GM10248 (cell line): ENCODE results near the gene FADS6.

ENCODE experiments used
- CTCF ChIA-PET: fragments of 300-600 bp; sonication (Branson Sonifier 250); formaldehyde crosslinking; extraction: SDS; loops from one replicate; lab custom pipeline; 2021; ENCODE audit warnings: antibody characterized with exemption; lab: Yijun Ruan, JAX
- POLR2A ChIA-PET: fragments of 350-650 bp; sonication (Branson Sonifier 250); formaldehyde crosslinking; extraction: SDS; loops from one replicate; lab custom pipeline; 2020; ENCODE audit warnings: antibody characterized with exemption; lab: Yijun Ruan, JAX
- DNase-seq: peaks from one replicate; pipeline ENCODE4 v3.0.0; 2012; ENCODE audit errors: extremely low spot score
- TF ChIP-seq, protein P1 (sequence below): IDR thresholded peaks from 2 replicates; pipeline ENCODE4 v1.5.1; 2012; ENCODE audit warnings: mild to moderate bottlenecking, low read depth; ENCODE audit errors: extremely low read depth, missing control alignments, control extremely low read depth

FADS6 gene

DNA sequence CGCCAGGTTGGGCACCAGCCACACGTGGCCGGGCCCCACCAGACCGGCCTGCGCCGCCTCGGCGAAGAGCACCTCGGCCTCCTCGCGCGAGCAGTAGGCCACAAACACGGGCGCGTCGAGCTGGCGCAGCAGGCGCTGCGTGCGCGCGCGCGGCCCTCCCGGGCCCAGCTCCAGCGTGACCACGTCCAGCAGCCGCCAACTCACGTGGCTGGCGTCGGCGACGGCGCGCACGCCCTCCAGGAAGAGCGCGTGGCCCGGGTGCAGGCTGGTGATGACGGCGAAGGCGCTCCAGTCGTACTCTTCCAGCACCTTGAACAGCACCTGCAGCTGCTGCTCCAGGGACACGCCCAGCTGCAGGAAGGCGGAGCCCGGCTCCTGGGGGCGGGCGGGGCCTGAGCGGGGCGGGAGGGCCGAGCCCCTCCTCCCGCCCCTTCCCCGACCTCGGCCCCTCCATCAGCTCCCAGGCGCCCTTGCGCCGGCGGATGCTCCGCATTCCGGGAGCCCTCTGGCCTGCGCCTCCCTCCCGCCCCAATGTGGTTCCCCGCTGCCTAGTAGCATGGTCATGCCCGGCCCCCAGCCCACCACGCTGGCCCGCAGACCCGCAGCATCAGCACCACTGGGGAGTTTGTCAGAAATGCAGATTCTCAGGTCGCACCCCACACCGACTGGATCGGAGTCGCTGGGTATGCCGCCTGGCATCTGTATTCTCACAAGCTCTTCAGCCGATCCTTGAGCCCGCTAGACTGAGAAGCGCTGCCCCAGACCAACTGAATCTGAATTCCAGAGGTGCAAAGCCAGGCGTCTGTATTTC is 41.0 kb downstream of the FADS6 start:
- ChIA-PET CTCF (interaction anchor here (1.3 to 5.8 kb wide), 3 partner anchors 12 to 62 kb away, joined by 3 to 45 read pairs (median 4); no protein-coding TSS in a partner anchor), POLR2A (interaction anchor here (0.6 kb wide), 1 partner anchor 105 kb away, joined by 11 read pairs; no protein-coding TSS in a partner anchor)
- DNase-seq = peak; percentile 85
- TF ChIP-seq, protein P1, sequence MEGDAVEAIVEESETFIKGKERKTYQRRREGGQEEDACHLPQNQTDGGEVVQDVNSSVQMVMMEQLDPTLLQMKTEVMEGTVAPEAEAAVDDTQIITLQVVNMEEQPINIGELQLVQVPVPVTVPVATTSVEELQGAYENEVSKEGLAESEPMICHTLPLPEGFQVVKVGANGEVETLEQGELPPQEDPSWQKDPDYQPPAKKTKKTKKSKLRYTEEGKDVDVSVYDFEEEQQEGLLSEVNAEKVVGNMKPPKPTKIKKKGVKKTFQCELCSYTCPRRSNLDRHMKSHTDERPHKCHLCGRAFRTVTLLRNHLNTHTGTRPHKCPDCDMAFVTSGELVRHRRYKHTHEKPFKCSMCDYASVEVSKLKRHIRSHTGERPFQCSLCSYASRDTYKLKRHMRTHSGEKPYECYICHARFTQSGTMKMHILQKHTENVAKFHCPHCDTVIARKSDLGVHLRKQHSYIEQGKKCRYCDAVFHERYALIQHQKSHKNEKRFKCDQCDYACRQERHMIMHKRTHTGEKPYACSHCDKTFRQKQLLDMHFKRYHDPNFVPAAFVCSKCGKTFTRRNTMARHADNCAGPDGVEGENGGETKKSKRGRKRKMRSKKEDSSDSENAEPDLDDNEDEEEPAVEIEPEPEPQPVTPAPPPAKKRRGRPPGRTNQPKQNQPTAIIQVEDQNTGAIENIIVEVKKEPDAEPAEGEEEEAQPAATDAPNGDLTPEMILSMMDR = no peak

DNA sequence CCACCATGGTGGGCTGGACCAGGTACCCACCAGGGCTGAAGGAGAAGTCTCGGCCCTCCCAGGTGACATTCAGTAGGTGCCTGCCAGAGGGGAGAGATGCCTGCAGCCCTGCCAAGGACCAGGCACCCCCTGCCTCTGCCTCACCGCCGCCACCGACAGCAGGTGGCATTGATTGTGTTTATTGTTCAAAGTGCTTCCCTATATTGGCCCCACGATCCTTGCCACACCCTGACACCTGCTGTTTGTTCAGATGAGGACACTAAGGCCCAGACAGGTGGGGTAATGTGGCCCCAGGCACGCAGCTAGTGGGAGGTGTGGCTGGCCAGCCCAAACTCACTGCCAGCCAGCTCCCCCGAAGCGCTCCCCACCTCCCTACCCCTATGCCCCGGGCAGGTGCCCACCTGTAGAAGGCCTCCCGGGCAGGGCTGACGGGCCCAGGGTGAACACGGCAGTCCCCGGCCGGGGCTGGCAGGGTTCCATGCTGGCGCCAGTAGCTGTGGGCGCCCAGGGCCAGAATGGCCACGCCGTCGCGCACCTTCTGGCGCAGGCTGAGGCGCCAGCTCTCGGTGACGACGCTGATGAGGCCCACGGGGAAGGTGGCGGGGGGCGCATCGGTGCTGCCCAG is 41.7 kb downstream of the FADS6 start:
- TF ChIP-seq, protein P1 = no peak
- ChIA-PET CTCF (interaction anchor here (1.3 to 5.8 kb wide), 3 partner anchors 12 to 61 kb away, joined by 3 to 45 read pairs (median 4); no protein-coding TSS in a partner anchor), POLR2A (no interaction called here)
- DNase-seq = no peak

DNA sequence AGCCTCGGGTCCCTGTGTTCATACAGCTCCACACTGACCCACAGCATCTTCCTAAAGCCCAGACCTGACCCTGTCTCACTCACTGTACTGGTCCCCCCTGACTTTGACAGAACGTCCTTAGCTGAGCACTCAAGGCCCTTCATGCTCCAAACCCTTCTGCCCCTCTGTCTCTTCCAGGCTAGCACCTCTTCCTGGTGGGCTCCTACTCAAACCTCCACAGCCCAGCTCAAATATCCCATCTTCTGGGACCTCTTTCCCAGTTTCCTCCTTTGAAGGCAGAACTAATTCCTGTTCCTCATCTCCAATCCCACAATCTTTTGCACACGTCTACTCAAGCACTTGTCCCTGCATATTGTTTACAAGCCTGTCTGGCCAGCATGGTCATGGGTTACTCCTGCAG is 42.5 kb downstream of the FADS6 start:
- TF ChIP-seq, protein P1 = no peak
- no peak for DNase-seq
- ChIA-PET POLR2A (no interaction called here), CTCF (interaction anchor here (1.5 to 5.8 kb wide), 2 partner anchors 13 to 28 kb away, joined by 3 to 45 read pairs; no protein-coding TSS in a partner anchor)

DNA sequence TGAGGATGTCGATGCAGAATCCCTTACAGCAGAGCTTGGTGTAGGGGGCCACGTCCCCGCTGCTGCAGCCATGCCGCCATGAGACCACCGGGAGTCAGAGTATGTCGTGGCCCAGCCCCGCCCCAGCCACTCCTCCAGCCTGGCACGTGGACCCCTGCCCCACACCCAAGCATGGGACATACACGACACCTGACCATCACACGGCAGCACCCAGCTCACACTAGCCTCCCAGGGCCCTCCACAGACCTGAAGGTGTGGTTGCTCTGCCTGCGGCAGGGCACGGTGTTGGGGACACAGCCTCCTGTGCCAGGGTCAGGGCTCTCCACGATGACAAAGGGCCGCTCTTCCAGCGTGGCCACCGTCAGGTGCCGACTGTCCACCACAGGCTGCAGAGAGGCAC is 43.1 kb downstream of the FADS6 start:
- TF ChIP-seq, protein P1 = no peak
- ChIA-PET POLR2A (no interaction called here), CTCF (interaction anchor here (5.8 kb wide), 1 partner anchor 14 kb away, joined by 45 read pairs; no protein-coding TSS in a partner anchor)

DNA sequence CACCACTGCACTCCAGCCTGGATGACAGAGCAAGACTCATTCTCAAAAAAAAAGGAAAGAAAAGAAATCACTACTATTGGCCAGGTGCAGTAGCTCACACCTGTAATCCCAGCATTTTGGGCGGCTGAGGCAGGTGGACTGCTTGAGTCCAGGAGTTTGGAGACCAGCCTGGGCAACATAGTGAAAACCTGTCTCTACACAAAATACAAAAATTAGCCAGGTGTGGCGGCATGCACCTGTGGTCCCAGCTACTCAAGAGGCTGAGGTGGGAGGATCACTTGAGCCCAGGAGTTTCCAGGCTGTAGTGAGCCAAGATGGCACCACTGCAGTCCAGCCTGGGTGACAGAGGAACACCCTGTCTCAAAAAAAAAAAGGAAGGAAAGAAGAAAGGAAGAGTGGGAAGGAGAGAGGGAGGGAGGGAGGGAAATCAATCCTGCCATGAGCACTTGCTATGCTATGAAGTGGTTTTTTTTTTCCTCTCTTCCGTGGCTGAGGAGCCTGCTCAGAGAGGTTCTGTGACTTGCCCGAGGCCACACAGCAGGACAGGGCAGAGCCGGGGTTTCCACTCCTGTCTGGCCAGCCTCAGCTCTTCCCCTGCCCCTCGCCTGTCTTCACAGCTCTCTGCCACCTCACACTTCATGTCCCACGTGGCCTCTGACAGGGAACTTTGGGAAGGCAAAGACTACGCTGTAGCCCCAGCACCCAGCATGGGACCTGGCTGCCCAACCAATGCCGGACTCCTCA is 44.6 kb downstream of the FADS6 start:
- TF ChIP-seq, protein P1 = no peak
- DNase-seq = no peak
- ChIA-PET CTCF (interaction anchor here (0.9 to 1.6 kb wide), 3 partner anchors 13 to 58 kb away, joined by 3 to 5 read pairs (median 4); no protein-coding TSS in a partner anchor), POLR2A (interaction anchor here (0.6 kb wide), 1 partner anchor 831 kb away, joined by 6 read pairs; no protein-coding TSS in a partner anchor)

More for the DNA sequence above, 43.1 kb downstream of the FADS6 start:
- no peak for DNase-seq
